ENCODE results near the gene CDC26.

DNA sequence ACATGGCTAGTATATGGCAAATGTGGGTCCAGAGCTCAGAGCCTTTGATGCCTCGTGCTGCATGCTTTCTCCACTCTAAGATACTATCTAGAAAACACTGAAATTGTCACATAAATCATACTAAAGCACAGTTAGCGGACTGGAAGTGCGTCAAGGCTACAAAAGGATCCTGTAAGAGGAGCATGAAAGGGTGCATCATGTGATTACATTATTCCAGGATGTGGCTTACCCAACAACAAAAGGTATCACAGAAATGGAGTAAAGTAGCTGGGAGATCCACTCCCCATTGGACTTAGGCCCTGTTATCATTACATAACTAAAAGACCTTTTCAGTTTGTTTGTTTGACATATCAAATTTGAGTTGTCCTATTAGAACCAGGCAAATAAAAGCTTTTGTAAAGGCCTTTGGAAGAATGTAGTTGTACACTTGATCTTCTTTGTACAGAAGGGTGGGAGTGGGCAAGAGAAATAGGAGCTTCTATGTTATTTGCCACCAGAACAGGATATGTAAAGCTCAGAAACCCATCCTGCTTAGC lies 47.2 kb downstream of the CDC26 start:
- TF ChIP-seq, protein P1, sequence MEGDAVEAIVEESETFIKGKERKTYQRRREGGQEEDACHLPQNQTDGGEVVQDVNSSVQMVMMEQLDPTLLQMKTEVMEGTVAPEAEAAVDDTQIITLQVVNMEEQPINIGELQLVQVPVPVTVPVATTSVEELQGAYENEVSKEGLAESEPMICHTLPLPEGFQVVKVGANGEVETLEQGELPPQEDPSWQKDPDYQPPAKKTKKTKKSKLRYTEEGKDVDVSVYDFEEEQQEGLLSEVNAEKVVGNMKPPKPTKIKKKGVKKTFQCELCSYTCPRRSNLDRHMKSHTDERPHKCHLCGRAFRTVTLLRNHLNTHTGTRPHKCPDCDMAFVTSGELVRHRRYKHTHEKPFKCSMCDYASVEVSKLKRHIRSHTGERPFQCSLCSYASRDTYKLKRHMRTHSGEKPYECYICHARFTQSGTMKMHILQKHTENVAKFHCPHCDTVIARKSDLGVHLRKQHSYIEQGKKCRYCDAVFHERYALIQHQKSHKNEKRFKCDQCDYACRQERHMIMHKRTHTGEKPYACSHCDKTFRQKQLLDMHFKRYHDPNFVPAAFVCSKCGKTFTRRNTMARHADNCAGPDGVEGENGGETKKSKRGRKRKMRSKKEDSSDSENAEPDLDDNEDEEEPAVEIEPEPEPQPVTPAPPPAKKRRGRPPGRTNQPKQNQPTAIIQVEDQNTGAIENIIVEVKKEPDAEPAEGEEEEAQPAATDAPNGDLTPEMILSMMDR (IDR thresholded peaks at IDR 0.05; ENCODE audit: poor library complexity) = no peak
- TF ChIP-seq EZH2 (IDR thresholded peaks at IDR 0.05; ENCODE audit: borderline replicate concordance) = no peak

All from hepatocyte (in vitro differentiated cells).